ENCODE measurements around the gene SLC25A36. TPM values are rescaled to one million over a fixed set of nuclear protein-coding genes. Genes with fewer than 3 reads are reported as not detected.
A peak's percentile ranks its signal among the peaks of the same experiment; 100 is the strongest.

The SLC25A36 gene
- total and polyA plus RNA-seq, 12 donors = 21.3 to 124 (median 52.7) TPM

DNA sequence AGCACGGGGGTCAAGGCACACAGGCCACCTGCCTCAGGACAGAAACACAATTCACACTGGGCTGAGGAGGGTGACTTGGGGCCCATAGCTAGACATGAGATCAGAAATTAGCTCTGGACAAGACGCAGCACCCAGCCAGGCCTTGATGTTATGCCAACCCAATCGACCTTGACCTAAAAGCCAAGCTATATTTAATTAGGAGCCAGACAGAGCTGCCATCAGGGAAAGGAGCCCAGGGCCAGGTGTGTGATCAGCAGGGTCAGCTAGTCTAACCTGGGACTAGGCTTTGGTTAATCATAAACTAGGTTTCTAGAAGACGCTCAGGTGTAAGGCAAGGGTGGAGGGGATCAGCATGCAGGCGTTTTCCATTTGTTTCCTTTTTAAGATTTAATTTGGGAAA lies 23.9 kb upstream of the SLC25A36 start:
- TF ChIP-seq, protein P1, sequence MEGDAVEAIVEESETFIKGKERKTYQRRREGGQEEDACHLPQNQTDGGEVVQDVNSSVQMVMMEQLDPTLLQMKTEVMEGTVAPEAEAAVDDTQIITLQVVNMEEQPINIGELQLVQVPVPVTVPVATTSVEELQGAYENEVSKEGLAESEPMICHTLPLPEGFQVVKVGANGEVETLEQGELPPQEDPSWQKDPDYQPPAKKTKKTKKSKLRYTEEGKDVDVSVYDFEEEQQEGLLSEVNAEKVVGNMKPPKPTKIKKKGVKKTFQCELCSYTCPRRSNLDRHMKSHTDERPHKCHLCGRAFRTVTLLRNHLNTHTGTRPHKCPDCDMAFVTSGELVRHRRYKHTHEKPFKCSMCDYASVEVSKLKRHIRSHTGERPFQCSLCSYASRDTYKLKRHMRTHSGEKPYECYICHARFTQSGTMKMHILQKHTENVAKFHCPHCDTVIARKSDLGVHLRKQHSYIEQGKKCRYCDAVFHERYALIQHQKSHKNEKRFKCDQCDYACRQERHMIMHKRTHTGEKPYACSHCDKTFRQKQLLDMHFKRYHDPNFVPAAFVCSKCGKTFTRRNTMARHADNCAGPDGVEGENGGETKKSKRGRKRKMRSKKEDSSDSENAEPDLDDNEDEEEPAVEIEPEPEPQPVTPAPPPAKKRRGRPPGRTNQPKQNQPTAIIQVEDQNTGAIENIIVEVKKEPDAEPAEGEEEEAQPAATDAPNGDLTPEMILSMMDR (IDR thresholded peaks at IDR 0.05) = no peak
- peak in 3 of 7 donors; percentile 14 to 24 (median 22) for DNase-seq
- Histone ChIP-seq H3K27me3 (no peaks in the 10 kb centered on the region), H3K27ac (no peak overlapping the region), H3K4me3 (no peak overlapping the region), H3K9me3 (replicated peaks in 1 of 3) (no peaks in the 10 kb centered on the region), H3K4me1 (replicated peaks in 1 of 2) (no peaks in the 10 kb centered on the region), H3K36me3 (replicated peaks in 1 of 2) (no peaks in the 10 kb centered on the region)
- intact Hi-C loops (cut with DNase I) = loop anchor here in 1 of 2 donors (10.0 kb wide), 1 partner anchor 187 kb away; no protein-coding TSS in a partner anchor
- 51 to 63% (median 58%) methylated on average over 5 of the region's 5 CpGs for WGBS, 4 donors

DNA sequence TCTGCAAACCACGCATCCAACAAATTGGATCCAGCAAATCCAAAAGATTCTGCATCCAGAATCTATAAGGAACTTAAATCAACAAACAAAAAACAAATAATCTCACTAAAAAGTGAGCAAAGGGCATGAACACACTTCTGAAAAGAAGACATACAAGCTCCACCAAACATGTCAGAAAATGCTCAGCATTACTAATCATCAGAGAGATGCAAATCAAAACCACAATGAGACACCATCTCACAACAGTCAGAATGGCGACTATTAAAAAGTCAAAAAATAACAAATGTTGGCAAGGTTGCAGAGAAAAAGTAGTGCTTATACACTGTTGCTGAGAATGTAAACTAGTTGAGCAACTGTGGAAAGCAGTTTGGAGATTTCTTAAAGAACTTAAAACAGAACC lies 21.6 kb upstream of the SLC25A36 start:
- no peaks in the 10 kb centered on the region for H3K4me1 ChIP-seq (replicated peaks in 1 of 2)
- 81 to 89% (median 87%) methylated on average over 2 of the region's 2 CpGs for WGBS, 4 donors
- DNase-seq = no peak
- no peak overlapping the region for H3K4me3 ChIP-seq
- TF ChIP-seq, protein P1 (IDR thresholded peaks at IDR 0.05) = no peak
- no peak for TF ChIP-seq POLR2A (IDR thresholded peaks at IDR 0.05)
- intact Hi-C loops (cut with DNase I) = no loop called here
- no peaks in the 10 kb centered on the region for H3K36me3 ChIP-seq (replicated peaks in 1 of 2)
- no peak overlapping the region for H3K27ac ChIP-seq
- H3K9me3 ChIP-seq (replicated peaks in 1 of 3) = no peaks in the 10 kb centered on the region
- no peaks in the 10 kb centered on the region for H3K27me3 ChIP-seq

DNA sequence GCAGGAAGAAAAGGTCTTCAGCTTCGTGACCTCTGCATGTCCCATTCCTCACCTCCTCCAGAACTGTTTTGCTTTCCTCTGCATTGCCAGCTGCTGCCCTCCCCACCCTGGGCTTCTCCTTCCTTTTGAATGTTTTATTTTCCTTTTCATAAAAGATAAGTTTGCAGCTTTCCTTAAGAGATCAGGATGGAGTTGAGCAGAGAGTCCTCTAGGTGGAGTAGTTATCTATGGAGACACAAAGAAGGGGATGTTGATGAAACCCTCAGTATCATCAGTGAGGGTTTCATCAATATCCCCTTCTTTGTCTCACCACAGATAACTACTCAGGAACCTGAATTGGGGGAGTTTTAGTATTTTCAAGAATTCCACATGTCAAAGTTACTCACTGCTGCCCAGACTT lies 19.0 kb upstream of the SLC25A36 start:
- intact Hi-C loops (cut with DNase I) = no loop called here
- H3K4me3 ChIP-seq = no peak overlapping the region
- no peak overlapping the region for H3K27ac ChIP-seq
- 34 to 55% (median 49%) methylated on average over 1 of the region's 1 CpG for WGBS, 4 donors
- TF ChIP-seq POLR2A (IDR thresholded peaks at IDR 0.05) = no peak
- TF ChIP-seq, protein P1 (IDR thresholded peaks at IDR 0.05) = peak in 5 of 6 experiments; percentile 18 to 52 (median 43)
- H3K27me3 ChIP-seq = no peaks in the 10 kb centered on the region
- H3K9me3 ChIP-seq (replicated peaks in 1 of 3) = no peaks in the 10 kb centered on the region
- H3K36me3 ChIP-seq (replicated peaks in 1 of 2) = no peaks in the 10 kb centered on the region
- H3K4me1 ChIP-seq (replicated peaks in 1 of 2) = no peaks in the 10 kb centered on the region
- no peak for DNase-seq

DNA sequence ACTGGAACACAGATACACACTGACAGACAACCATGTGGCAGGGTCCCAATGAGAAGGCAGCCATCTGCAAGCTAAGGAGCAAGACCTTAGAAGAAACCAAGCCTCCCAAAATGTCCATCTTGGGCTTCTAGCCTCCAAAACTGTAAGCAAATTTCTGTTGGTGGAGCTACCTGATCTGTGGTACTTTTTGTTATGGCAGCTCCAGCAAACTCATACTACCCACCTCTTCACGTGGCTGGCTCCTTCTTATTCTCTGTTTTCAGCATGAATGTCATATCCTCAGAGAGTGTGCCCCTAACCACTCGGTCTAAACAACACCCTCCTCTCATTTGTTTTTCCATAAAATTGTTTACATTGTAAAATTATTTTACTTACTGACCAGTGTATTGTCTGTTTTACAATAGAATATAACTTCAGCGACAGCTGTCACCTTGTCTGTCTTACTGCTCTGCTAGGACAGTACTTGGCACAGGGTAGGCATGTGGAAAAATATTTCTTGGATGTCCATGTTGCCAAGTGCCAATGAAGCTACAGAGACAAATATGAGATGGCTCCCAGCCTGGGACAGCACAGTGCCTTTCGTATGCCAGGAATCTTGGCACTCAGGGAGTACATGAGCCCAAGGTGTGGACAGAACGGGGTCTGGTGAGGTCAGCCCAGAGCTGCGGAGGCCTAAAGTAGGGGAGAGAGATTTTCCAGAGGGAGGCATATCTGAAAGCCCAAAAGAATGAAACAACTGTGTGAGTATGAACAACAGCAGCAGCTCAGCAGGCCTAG lies 17.4 kb upstream of the SLC25A36 start:
- 71 to 93% (median 82%) methylated on average over 6 of the region's 6 CpGs for WGBS, 4 donors
- intact Hi-C loops (cut with DNase I) = no loop called here

More for the DNA sequence above, 17.4 kb upstream of the SLC25A36 start:
- Histone ChIP-seq H3K9me3 (replicated peaks in 1 of 3) (no peaks in the 10 kb centered on the region), H3K27ac (no peak overlapping the region), H3K4me3 (no peak overlapping the region), H3K4me1 (replicated peaks in 1 of 2) (no peaks in the 10 kb centered on the region), H3K36me3 (replicated peaks in 1 of 2) (no peaks in the 10 kb centered on the region), H3K27me3 (no peaks in the 10 kb centered on the region)
- TF ChIP-seq, protein P1 (IDR thresholded peaks at IDR 0.05) = no peak
- TF ChIP-seq POLR2A (IDR thresholded peaks at IDR 0.05) = no peak
- DNase-seq = peak in 4 of 7 donors; percentile 32 to 68 (median 39)
